Calu3 (cell line): ENCODE results near the gene TPK1. TPM values are rescaled to one million over a fixed set of nuclear protein-coding genes. Genes with fewer than 3 reads are reported as not detected.

Experiments
- BruUV-seq: library from RNA; stranded (reverse); fragments of 400-500 nt; replicated peaks from 2 replicates; lab custom pipeline; 2021; lab: Mats Ljungman, UMichigan
- CTCF ChIA-PET: fragments of 300-600 bp; sonication (Branson Sonifier 250); formaldehyde crosslinking; loops from one replicate; lab custom pipeline; 2022; ENCODE audit warnings: antibody characterized with exemption; lab: Charles Lee
- DNase-seq: peaks from one replicate; pipeline ENCODE4 v3.0.0; 2022
- H3K27ac Mint-ChIP-seq: one replicate; pipeline ENCODE4 v1.8.0; 2022; ENCODE audit warnings: mixed read lengths; ENCODE audit not compliant: unreplicated experiment
- H3K27me3 Mint-ChIP-seq: one replicate; pipeline ENCODE4 v1.8.0; 2022; ENCODE audit warnings: mixed read lengths; ENCODE audit not compliant: unreplicated experiment
- H3K36me3 Mint-ChIP-seq: one replicate; pipeline ENCODE4 v1.8.0; 2022; ENCODE audit warnings: mild to moderate bottlenecking, moderate library complexity, mixed read lengths; ENCODE audit not compliant: insufficient read depth, unreplicated experiment
- H3K4me1 Mint-ChIP-seq: one replicate; pipeline ENCODE4 v1.8.0; 2022; ENCODE audit warnings: mild to moderate bottlenecking, low read depth, mixed read lengths; ENCODE audit not compliant: unreplicated experiment
- H3K4me3 Mint-ChIP-seq: one replicate; pipeline ENCODE4 v1.8.0; 2022; ENCODE audit warnings: mild to moderate bottlenecking, low read depth, moderate library complexity, mixed read lengths; ENCODE audit not compliant: unreplicated experiment
- H3K9me3 Mint-ChIP-seq: one replicate; pipeline ENCODE4 v1.8.0; 2022; ENCODE audit warnings: low read depth, mixed read lengths; ENCODE audit not compliant: unreplicated experiment
- CTCF ChIP-seq: fragments of 200-600 bp; IDR thresholded peaks from one replicate; pipeline ENCODE4 v1.8.0; 2022; ENCODE audit warnings: antibody characterized with exemption; ENCODE audit not compliant: unreplicated experiment
- intact Hi-C: fragments of 100-400 bp; cut with micrococcal nuclease; formaldehyde crosslinking; loops from one replicate; pipeline ENCODE4 v1.10.0; 2022; ENCODE audit not compliant: unreplicated experiment
- total RNA-seq: library from RNA; stranded (reverse); gene quantifications from 2 replicates; pipeline ENCODE4 v1.2.3, GENCODE V29; 2022

Gene TPK1
- total RNA-seq, 1 experiment from 2014 or later: 13.2 TPM

- CTCF ChIA-PET: no interaction called here
- H3K4me3 Mint-ChIP-seq: no peak overlapping the region
- no peak for TF ChIP-seq CTCF
- no peaks in the 10 kb centered on the region for H3K4me1 Mint-ChIP-seq
- DNase-seq: no peak
- no peaks in the 10 kb centered on the region for H3K27me3 Mint-ChIP-seq
- peaks cover 7% of the 10 kb centered on the region for H3K9me3 Mint-ChIP-seq
- no peak overlapping the region for H3K27ac Mint-ChIP-seq
- H3K36me3 Mint-ChIP-seq: no peaks in the 10 kb centered on the region
- intact Hi-C loops: no loop called here
- BruUV-seq: no TSS peak
These were observed 376.2 kb downstream of the TPK1 start for GRCh38 chr7:144459635-144460034.

GRCh38 chr7:144455040-144455404 is 380.8 kb downstream of the TPK1 start:
- Mint-ChIP-seq H3K9me3 (no peaks in the 10 kb centered on the region), H3K27ac (no peak overlapping the region), H3K27me3 (no peaks in the 10 kb centered on the region), H3K4me1 (no peaks in the 10 kb centered on the region), H3K36me3 (no peaks in the 10 kb centered on the region), H3K4me3 (no peak overlapping the region)
- intact Hi-C loops: no loop called here
- CTCF ChIA-PET: no interaction called here
- TF ChIP-seq CTCF: no peak
- no TSS peak for BruUV-seq
- DNase-seq: no peak

- intact Hi-C loops: no loop called here
- H3K4me3 Mint-ChIP-seq: no peak overlapping the region
- no peaks in the 10 kb centered on the region for H3K4me1 Mint-ChIP-seq
- H3K9me3 Mint-ChIP-seq: no peaks in the 10 kb centered on the region
- no TSS peak for BruUV-seq
- peak; percentile 18 for TF ChIP-seq CTCF
- CTCF ChIA-PET: no interaction called here
- no peak for DNase-seq
- H3K27ac Mint-ChIP-seq: no peak overlapping the region
- no peaks in the 10 kb centered on the region for H3K27me3 Mint-ChIP-seq
- H3K36me3 Mint-ChIP-seq: no peaks in the 10 kb centered on the region
These were observed 381.4 kb downstream of the TPK1 start for GRCh38 chr7:144454256-144455039.

GRCh38 chr7:144452064-144452463 is 383.8 kb downstream of the TPK1 start:
- no peak for DNase-seq
- H3K27ac Mint-ChIP-seq: no peak overlapping the region
- H3K9me3 Mint-ChIP-seq: no peaks in the 10 kb centered on the region
- CTCF ChIA-PET: no interaction called here
- H3K27me3 Mint-ChIP-seq: no peaks in the 10 kb centered on the region
- no peak for TF ChIP-seq CTCF
- H3K36me3 Mint-ChIP-seq: no peaks in the 10 kb centered on the region
- intact Hi-C loops: no loop called here
- no peaks in the 10 kb centered on the region for H3K4me1 Mint-ChIP-seq
- no peak overlapping the region for H3K4me3 Mint-ChIP-seq
- BruUV-seq: no TSS peak
